H1 (cell line): ENCODE results near the gene POLR3E. TPM values are rescaled to one million over a fixed set of nuclear protein-coding genes. Genes with fewer than 3 reads are reported as not detected.
"Not testable (repeated sequence)": the region's sequence is repeated elsewhere in the genome, so short reads cannot be mapped to it uniquely, and the experiment has no call there.

Source experiments
- CTCF ChIA-PET: fragments of 300-600 bp; sonication (Branson Sonifier 250); formaldehyde crosslinking; loops from one replicate; lab custom pipeline; 2021; ENCODE audit not compliant: partially characterized antibody; lab: Charles Lee
- POLR2A ChIA-PET: fragments of 300-600 bp; sonication (Branson Sonifier 250); formaldehyde crosslinking; loops from one replicate; lab custom pipeline; 2021; ENCODE audit warnings: inconsistent platforms; ENCODE audit not compliant: partially characterized antibody; lab: Charles Lee
- DNase-seq, 2 experiments: peaks; one replicate each; pipeline versions ENCODE4 v3.0.0 to v3.0.0-alpha.2; 2010 to 2022; ENCODE audit warnings: low spot score in 2 of 2, low read depth in 1 of 2, mixed read lengths in 1 of 2
- FAIRE-seq: peaks from 2 replicates; lab custom pipeline; 2011; peaks lifted over from hg19 to GRCh38; lab: Jason Lieb, UNC
- H2AFZ ChIP-seq: 2 replicates; pipeline ENCODE4 v1.8.1; 2012; ENCODE audit warnings: low read length, inconsistent platforms
- H2AK5ac ChIP-seq: 2 replicates; pipeline ENCODE4 v1.6.1; 2013; ENCODE audit warnings: low read depth, low read length
- H2BK120ac ChIP-seq: replicated peaks from 2 replicates; pipeline ENCODE3; 2013; ENCODE audit warnings: low read depth, low read length, inconsistent platforms
- H2BK12ac ChIP-seq: 2 replicates; pipeline ENCODE4 v1.6.1; 2013; ENCODE audit warnings: low read depth, low read length
- H2BK15ac ChIP-seq: 2 replicates; pipeline ENCODE4 v1.6.1; 2013; ENCODE audit warnings: low read length
- H2BK20ac ChIP-seq: 2 replicates; pipeline ENCODE4 v1.6.1; 2013; ENCODE audit warnings: low read length
- H2BK5ac ChIP-seq: 2 replicates; pipeline ENCODE4 v1.6.1; 2013; ENCODE audit warnings: low read depth, low read length
- H3K14ac ChIP-seq: 2 replicates; pipeline ENCODE4 v1.6.1; 2013; ENCODE audit warnings: inconsistent platforms; ENCODE audit not compliant: insufficient read length
- H3K18ac ChIP-seq: 2 replicates; pipeline ENCODE4 v1.6.1; 2013; ENCODE audit warnings: low read length; ENCODE audit errors: extremely low read depth
- H3K23ac ChIP-seq: 2 replicates; pipeline ENCODE4 v1.6.1; 2013; ENCODE audit warnings: inconsistent platforms; ENCODE audit not compliant: insufficient read length
- H3K23me2 ChIP-seq: 2 replicates; pipeline ENCODE4 v1.6.1; 2013; ENCODE audit warnings: low read depth, low read length
- H3K27ac ChIP-seq: 2 replicates; pipeline ENCODE4 v1.6.1; 2011; ENCODE audit warnings: low read depth, low read length, inconsistent platforms
- H3K27me3 ChIP-seq, 4 experiments: replicated peaks in 1 of 4; 1 replicate in 1 of 4; 2 replicates in 3 of 4; pipeline versions ENCODE4 v1.6.1 to v1.8.1; 2011 to 2013; ENCODE audit warnings: low read length in 3 of 4, mild to moderate bottlenecking in 3 of 4, inconsistent platforms in 2 of 4, mixed read lengths in 2 of 4, moderate library complexity in 1 of 4; ENCODE audit not compliant: control insufficient read depth in 3 of 4, insufficient read depth in 3 of 4; ENCODE audit errors: extremely low read depth in 1 of 4
- H3K36me3 ChIP-seq, 4 experiments: 2 replicates each; pipeline versions ENCODE4 v1.6.1 to v1.8.1; 2011 to 2013; ENCODE audit warnings: mild to moderate bottlenecking in 4 of 4, low read length in 3 of 4, moderate library complexity in 2 of 4, control low read depth in 1 of 4, inconsistent platforms in 1 of 4; ENCODE audit not compliant: insufficient read depth in 4 of 4, control insufficient read depth in 2 of 4
- H3K4ac ChIP-seq: replicated peaks from 2 replicates; pipeline ENCODE3; 2013; ENCODE audit warnings: low read length, low read depth, mixed read lengths, inconsistent platforms; ENCODE audit not compliant: insufficient read length
- H3K4me1 ChIP-seq, 4 experiments: replicated peaks in 1 of 4; 1 replicate in 1 of 4; 2 replicates in 3 of 4; pipeline versions ENCODE4 v1.6.1 to v1.8.1; 2011 to 2013; ENCODE audit warnings: low read length in 3 of 4, inconsistent platforms in 2 of 4, mixed read lengths in 1 of 4; ENCODE audit not compliant: insufficient read depth in 4 of 4, control insufficient read depth in 3 of 4
- H3K4me2 ChIP-seq, 2 experiments: 2 replicates each; pipeline versions ENCODE4 v1.6.1 to v1.8.1; 2011 to 2013; ENCODE audit warnings: low read depth in 2 of 2, low read length in 2 of 2, control low read depth in 1 of 2, inconsistent platforms in 1 of 2, mild to moderate bottlenecking in 1 of 2; ENCODE audit not compliant: insufficient read depth in 1 of 2
- H3K4me3 ChIP-seq, 4 experiments: fragments of 200-600, 300-600 bp in 1 of 4; sonication (generic), shearing (Covaris generic), sonication (Bioruptor Twin) in 1 of 4; 2 replicates each; pipeline versions ENCODE4 v1.5.1 to v1.8.1; 2011 to 2016; ENCODE audit warnings: low read length in 4 of 4, low read depth in 3 of 4, control low read depth in 2 of 4, inconsistent platforms in 2 of 4, mild to moderate bottlenecking in 2 of 4, mixed read lengths in 1 of 4, moderate library complexity in 1 of 4; ENCODE audit not compliant: insufficient read depth in 2 of 4; ENCODE audit errors: extremely low read depth in 1 of 4
- H3K56ac ChIP-seq: replicated peaks from 2 replicates; pipeline ENCODE3; 2013; ENCODE audit warnings: low read depth, mild to moderate bottlenecking, mixed read lengths, low read length, inconsistent platforms; ENCODE audit not compliant: insufficient read length
- H3K79me1 ChIP-seq: 2 replicates; pipeline ENCODE4 v1.6.1; 2013; ENCODE audit warnings: low read depth, low read length, control low read depth
- H3K79me2 ChIP-seq, 2 experiments: 2 replicates each; pipeline versions ENCODE4 v1.6.1 to v1.8.1; 2012 to 2013; ENCODE audit warnings: low read length in 2 of 2, mild to moderate bottlenecking in 2 of 2, inconsistent platforms in 1 of 2; ENCODE audit not compliant: insufficient read depth in 2 of 2, control insufficient read depth in 1 of 2
- H3K9ac ChIP-seq, 4 experiments: replicated peaks in 1 of 4; 1 replicate in 1 of 4; 2 replicates in 3 of 4; pipeline versions ENCODE4 v1.6.1 to v1.8.1; 2011 to 2013; ENCODE audit warnings: low read depth in 3 of 4, low read length in 3 of 4, control low read depth in 2 of 4, mild to moderate bottlenecking in 2 of 4, moderate library complexity in 2 of 4, inconsistent platforms in 1 of 4; ENCODE audit errors: extremely low read depth in 1 of 4
- H3K9me3 ChIP-seq, 2 experiments: 2 replicates each; pipeline versions ENCODE4 v1.6.1 to v1.8.1; 2012 to 2013; ENCODE audit warnings: mild to moderate bottlenecking in 2 of 2, moderate library complexity in 2 of 2, control low read depth in 1 of 2, inconsistent platforms in 1 of 2, low read depth in 1 of 2, low read length in 1 of 2, mixed read lengths in 1 of 2; ENCODE audit not compliant: insufficient read depth in 2 of 2
- H4K20me1 ChIP-seq, 2 experiments: replicated peaks in 1 of 2; 2 replicates each; pipeline versions ENCODE3 to v1.8.1; 2011 to 2013; ENCODE audit warnings: inconsistent platforms in 2 of 2, low read length in 2 of 2, mild to moderate bottlenecking in 1 of 2; ENCODE audit not compliant: insufficient read depth in 2 of 2, control insufficient read depth in 1 of 2
- H4K5ac ChIP-seq: 2 replicates; pipeline ENCODE4 v1.6.1; 2013; ENCODE audit warnings: low read length, low read depth, mixed read lengths, inconsistent platforms; ENCODE audit not compliant: insufficient read length
- H4K8ac ChIP-seq: 2 replicates; pipeline ENCODE4 v1.8.0; 2013; ENCODE audit warnings: mild to moderate bottlenecking, moderate library complexity, low read length, inconsistent platforms; ENCODE audit not compliant: insufficient read depth; ENCODE audit errors: extremely low read depth
- H4K91ac ChIP-seq: replicated peaks from 2 replicates; pipeline ENCODE3; 2013; ENCODE audit warnings: low read length, mixed read lengths, inconsistent platforms; ENCODE audit not compliant: insufficient read length
- WGBS, 2 experiments: shearing (Covaris generic) in 1 of 2; methylation state at CpG; one replicate each; pipeline versions ENCODE4 v1.1.6 to v1.1.7; 2013 to 2015; ENCODE audit warnings: low lambda C conversion rate in 2 of 2, mixed read lengths in 2 of 2, inconsistent platforms in 1 of 2, low coverage in 1 of 2, missing lambda C conversion rate in 1 of 2; ENCODE audit not compliant: insufficient replicate concordance in 2 of 2, insufficient coverage in 1 of 2, insufficient read length in 1 of 2; ENCODE audit errors: extremely low coverage in 1 of 2, missing lambda C conversion rate in 1 of 2; 5-methylcytosine and 5-hydroxymethylcytosine counted together
- polyA plus RNA-seq, 7 experiments: library from polyadenylated mRNA; depleted of rRNA in 3 of 7; stranded (reverse) in 5 of 7; unstranded in 2 of 7; fragments of >200 nt in 5 of 7; fragments of 200-250 nt in 2 of 7; gene quantifications; 1 replicate in 5 of 7; 2 replicates in 1 of 7; 4 replicates in 1 of 7; pipeline versions ENCODE4 v1.2.1 to v1.2.3, GENCODE V29; 2011 to 2013; ENCODE audit warnings: missing spikeins in 2 of 7, mixed read lengths in 2 of 7
- total RNA-seq: library from RNA; stranded (reverse); fragmentation: NEBNext Ultra II Directional; extraction: Animal tissue kit (Norgen Biotek cat#: 25700); gene quantifications from 2 replicates; pipeline ENCODE4 v1.2.1, GENCODE V29; 2021

Gene POLR3E
- total and polyA plus RNA-seq, 2 of the 8 experiments (the other 6 are each of a cell fraction or from before 2014, with no cell fraction given), result 96.5 to 125 TPM

DNA sequence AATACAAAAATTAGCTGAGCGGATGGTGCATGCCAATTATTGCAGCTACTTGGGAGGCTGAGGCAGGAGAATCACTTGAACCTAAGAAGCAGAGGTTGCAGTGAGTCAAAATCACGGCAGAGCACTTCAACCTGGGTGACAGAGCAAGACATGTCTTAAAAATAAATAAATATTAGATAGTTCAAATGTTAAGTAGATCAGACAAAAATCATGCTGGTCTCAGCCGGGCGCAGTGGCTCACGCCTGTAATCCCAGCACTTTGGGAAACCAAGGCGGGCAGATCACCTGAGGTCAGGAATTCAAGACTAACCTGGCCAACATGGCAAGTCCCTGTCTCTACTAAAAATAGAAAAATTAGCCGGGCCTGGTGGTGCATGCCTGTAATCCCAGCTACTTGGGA, 4.2 kb downstream of the POLR3E start:
- H3K9me3 ChIP-seq, H2AFZ ChIP-seq, H2BK12ac ChIP-seq, H3K14ac ChIP-seq, H3K4me1 ChIP-seq, H3K4me2 ChIP-seq, H3K27ac ChIP-seq, H4K8ac ChIP-seq, H2BK20ac ChIP-seq, H3K23ac ChIP-seq, H3K56ac ChIP-seq, H3K9ac ChIP-seq, FAIRE-seq, H4K5ac ChIP-seq, H3K27me3 ChIP-seq, H3K23me2 ChIP-seq, H3K18ac ChIP-seq, H3K4me3 ChIP-seq, DNase-seq, H3K4ac ChIP-seq, H2AK5ac ChIP-seq, H2BK15ac ChIP-seq, H4K91ac ChIP-seq, H2BK120ac ChIP-seq, H2BK5ac ChIP-seq: not testable (repeated sequence)
- ChIA-PET POLR2A (interaction anchor here (1.1 to 1.9 kb wide), 2 partner anchors 13 to 44 kb away, joined by 4 to 8 read pairs; no protein-coding TSS in a partner anchor), CTCF (interaction anchor here (0.9 to 4.1 kb wide), 16 partner anchors 9 to 202 kb away, joined by 3 to 42 read pairs (median 8); no protein-coding TSS in a partner anchor)
- Histone ChIP-seq H4K20me1 (peaks cover 16 to 36% of the 10 kb centered on the region in 2 experiments), H3K36me3 (peaks cover 5 to 28% (median 18%) of the 10 kb centered on the region in 4 experiments; a peak in 7 of 8 replicates), H3K79me2 (peaks cover 7 to 71% of the 10 kb centered on the region in 2 experiments; a peak in 2 of 4 replicates), H3K79me1 (peaks cover 15% of the 10 kb centered on the region; the same call in 1 of the 2 replicates)
- 91% methylated on average over 7 of the region's 7 CpGs; no CpG with 5 or more reads in 1 of the 2 experiments for WGBS, 2 experiments
